ENCODE data around the gene PRKAG3.
"Not testable (repeated sequence)": the region's sequence is repeated elsewhere in the genome, so short reads cannot be mapped to it uniquely, and the experiment has no call there.

PRKAG3 gene

GRCh38 chr2:218780046-218780445 is 51.6 kb downstream of the PRKAG3 start:
- DNase-seq (no peak), ATAC-seq (no peak)
- peaks cover 19% of the 10 kb centered on the region for H3K9me3 Mint-ChIP-seq
- peaks cover 38% of the 10 kb centered on the region for H3K27me3 Mint-ChIP-seq
- peaks cover 18% of the 10 kb centered on the region for H3K36me3 Mint-ChIP-seq (ENCODE audit: low read depth)
- no peak overlapping the region for H3K27ac Mint-ChIP-seq
- H3K4me1 Mint-ChIP-seq, result peaks cover 4% of the 10 kb centered on the region
- H3K4me3 Mint-ChIP-seq, result no peak overlapping the region

- Mint-ChIP-seq H3K4me1 (peaks cover 4% of the 10 kb centered on the region), H3K36me3 (ENCODE audit: low read depth) (peaks cover 21% of the 10 kb centered on the region), H3K4me3 (no peak overlapping the region), H3K27ac (no peak overlapping the region), H3K9me3 (peaks cover 19% of the 10 kb centered on the region), H3K27me3 (peaks cover 26% of the 10 kb centered on the region)
- ATAC-seq (no peak), DNase-seq (no peak)
These were observed 54.2 kb downstream of the PRKAG3 start for GRCh38 chr2:218777276-218777990.

DNA sequence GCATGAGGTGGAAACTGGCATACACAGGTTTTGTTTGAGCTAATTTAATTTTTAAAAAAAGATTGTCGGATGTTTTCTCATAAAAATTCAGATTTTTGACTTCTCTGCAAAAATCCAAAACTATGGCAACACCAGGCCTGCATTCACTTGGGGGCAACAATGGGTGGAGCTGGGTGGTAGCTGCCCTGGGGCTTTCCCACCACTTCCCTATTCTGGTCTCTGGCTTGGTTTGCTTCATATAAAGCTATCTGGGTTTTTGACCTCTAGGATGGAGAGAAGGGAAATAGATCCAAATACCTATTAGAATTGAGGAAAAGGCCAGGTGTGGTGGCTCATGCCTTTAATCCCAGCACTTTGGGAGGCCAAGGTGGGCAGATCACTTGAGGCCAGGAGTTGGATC is 55.1 kb downstream of the PRKAG3 start:
- no peak overlapping the region for H3K4me3 Mint-ChIP-seq
- no peak overlapping the region for H3K27ac Mint-ChIP-seq
- ATAC-seq (no peak), DNase-seq (no peak)
- H3K4me1 Mint-ChIP-seq, result peaks cover 4% of the 10 kb centered on the region
- H3K9me3 Mint-ChIP-seq, result peaks cover 19% of the 10 kb centered on the region
- peaks cover 22% of the 10 kb centered on the region for H3K27me3 Mint-ChIP-seq
- peaks cover 21% of the 10 kb centered on the region for H3K36me3 Mint-ChIP-seq (ENCODE audit: low read depth)

DNA sequence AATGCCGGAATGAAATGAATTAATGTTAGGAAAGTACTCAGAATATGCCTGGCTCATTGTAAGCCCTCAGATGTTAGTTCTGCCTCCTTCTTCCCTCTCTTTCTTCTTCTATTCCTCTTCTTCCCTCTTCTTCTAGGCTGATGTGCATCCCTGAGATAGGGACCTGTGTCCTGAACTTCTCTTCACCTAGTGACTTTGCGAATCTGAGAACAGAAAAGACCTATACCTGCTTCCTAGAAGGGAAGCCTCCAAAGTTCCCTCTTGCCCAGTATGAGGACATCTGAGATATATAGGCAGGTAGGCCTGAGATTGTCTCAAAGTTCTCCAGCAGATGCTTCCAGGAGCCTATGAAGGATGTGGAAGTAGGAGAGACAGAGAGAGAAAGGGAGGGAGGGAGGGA is 57.7 kb downstream of the PRKAG3 start:
- Mint-ChIP-seq H3K4me3 (no peak overlapping the region), H3K4me1 (no peaks in the 10 kb centered on the region)

DNA sequence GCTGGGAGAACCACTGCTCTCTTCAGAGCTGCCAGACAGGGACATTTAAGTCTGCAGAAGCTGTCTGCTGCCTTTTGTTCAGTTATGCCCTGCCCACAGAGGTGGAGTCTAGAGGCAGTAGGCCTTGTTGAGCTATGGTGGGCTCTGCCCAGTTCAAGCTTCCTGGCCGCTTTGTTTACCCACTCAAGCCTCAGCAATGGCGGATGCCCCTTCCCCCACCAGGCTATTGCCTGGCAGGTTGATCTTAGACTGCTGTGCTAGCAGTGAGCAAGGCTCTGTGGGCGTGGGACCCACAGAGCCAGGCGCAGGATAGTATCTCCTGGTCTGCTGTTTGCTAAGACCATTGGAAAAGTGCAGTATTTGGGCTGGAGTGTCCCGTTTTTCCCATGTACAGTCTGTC is 58.8 kb downstream of the PRKAG3 start:
- peaks cover 12% of the 10 kb centered on the region for H3K9me3 Mint-ChIP-seq
- not testable (repeated sequence) for H3K4me3 Mint-ChIP-seq, H3K27me3 Mint-ChIP-seq, DNase-seq, H3K4me1 Mint-ChIP-seq, ATAC-seq, H3K27ac Mint-ChIP-seq
- H3K36me3 Mint-ChIP-seq (ENCODE audit: low read depth), result peaks cover 26% of the 10 kb centered on the region

More for the DNA sequence above, 57.7 kb downstream of the PRKAG3 start:
- Mint-ChIP-seq H3K36me3 (ENCODE audit: low read depth) (peaks cover 29% of the 10 kb centered on the region), H3K9me3 (peaks cover 15% of the 10 kb centered on the region), H3K27me3 (peaks cover 4% of the 10 kb centered on the region), H3K27ac (no peak overlapping the region)
- no peak for DNase-seq
- no peak for ATAC-seq

All from activated naive CD8-positive, alpha-beta T cell treated with anti-CD3 and anti-CD28 coated beads, Interleukin-2, amount 50 U/mL, for 24 hours (primary cell).